ENCODE results near the gene GFI1B.

The GFI1B gene

GRCh38 chr9:133002147-133003070 lies 23.9 kb downstream of the GFI1B start:
- H2BK5ac ChIP-seq (ENCODE audit: low read length) = no peak overlapping the region
- no peak for DNase-seq
- H3K27ac ChIP-seq (ENCODE audit: low read depth, low read length) = no peak overlapping the region
- H3K4me1 ChIP-seq (ENCODE audit: control insufficient read depth, low read depth, low read length) = peaks cover 11% of the 10 kb centered on the region
- no peak overlapping the region for H2BK15ac ChIP-seq (replicated peaks; ENCODE audit: low read depth)
- no peaks in the 10 kb centered on the region for H3K36me3 ChIP-seq (ENCODE audit: control insufficient read depth, insufficient read depth, low read length)
- H4K8ac ChIP-seq (ENCODE audit: low read depth, low read length) = no peak overlapping the region
- H3K4ac ChIP-seq (ENCODE audit: low read depth, low read length) = no peak overlapping the region
- WGBS (ENCODE audit: extremely low coverage, insufficient coverage, low lambda C conversion rate) = no CpG with 5 or more reads among the region's 13 CpGs
- H3K56ac ChIP-seq (ENCODE audit: low read length) = no peak overlapping the region
- no peaks in the 10 kb centered on the region for H3K79me1 ChIP-seq (ENCODE audit: low read length)
- H2BK120ac ChIP-seq (ENCODE audit: low read depth, low read length) = no peak overlapping the region
- no peaks in the 10 kb centered on the region for H3K79me2 ChIP-seq (ENCODE audit: control insufficient read depth, insufficient read depth, low read length)
- no peak overlapping the region for H3K18ac ChIP-seq (ENCODE audit: low read length)
- no peak overlapping the region for H2AK5ac ChIP-seq (ENCODE audit: low read length)
- no peak overlapping the region for H4K5ac ChIP-seq (ENCODE audit: low read length)
- H3K4me2 ChIP-seq (ENCODE audit: low read length) = no peak overlapping the region
- no peak overlapping the region for H3K9ac ChIP-seq (ENCODE audit: low read length)
- H3K27me3 ChIP-seq (ENCODE audit: insufficient read depth, low read length, poor library complexity) = no peaks in the 10 kb centered on the region
- no peak overlapping the region for H3K4me3 ChIP-seq (ENCODE audit: low read length)
- no peak overlapping the region for H3K23ac ChIP-seq (ENCODE audit: low read length)

- H3K56ac ChIP-seq (ENCODE audit: low read length) = no peak overlapping the region
- H2BK15ac ChIP-seq (replicated peaks; ENCODE audit: low read depth) = no peak overlapping the region
- no peaks in the 10 kb centered on the region for H3K27me3 ChIP-seq (ENCODE audit: insufficient read depth, low read length, poor library complexity)
- H4K5ac ChIP-seq (ENCODE audit: low read length) = no peak overlapping the region
- H3K18ac ChIP-seq (ENCODE audit: low read length) = peak overlapping the region; percentile 3
- no peaks in the 10 kb centered on the region for H3K79me1 ChIP-seq (ENCODE audit: low read length)
- no CpG with 5 or more reads among the region's 13 CpGs for WGBS (ENCODE audit: extremely low coverage, insufficient coverage, low lambda C conversion rate)
- H2BK120ac ChIP-seq (ENCODE audit: low read depth, low read length) = no peak overlapping the region
- H4K8ac ChIP-seq (ENCODE audit: low read depth, low read length) = no peak overlapping the region
- no peak overlapping the region for H3K4me2 ChIP-seq (ENCODE audit: low read length)
- no peak overlapping the region for H3K4ac ChIP-seq (ENCODE audit: low read depth, low read length)
- DNase-seq = no peak
- H3K4me3 ChIP-seq (ENCODE audit: low read length) = no peak overlapping the region
- no peak overlapping the region for H2AK5ac ChIP-seq (ENCODE audit: low read length)
- peaks cover 11% of the 10 kb centered on the region for H3K4me1 ChIP-seq (ENCODE audit: control insufficient read depth, low read depth, low read length)
- H3K27ac ChIP-seq (ENCODE audit: low read depth, low read length) = no peak overlapping the region
- no peak overlapping the region for H2BK5ac ChIP-seq (ENCODE audit: low read length)
- H3K36me3 ChIP-seq (ENCODE audit: control insufficient read depth, insufficient read depth, low read length) = no peaks in the 10 kb centered on the region
- H3K9ac ChIP-seq (ENCODE audit: low read length) = no peak overlapping the region
- H3K79me2 ChIP-seq (ENCODE audit: control insufficient read depth, insufficient read depth, low read length) = no peaks in the 10 kb centered on the region
- no peak overlapping the region for H3K23ac ChIP-seq (ENCODE audit: low read length)
These were observed 24.6 kb downstream of the GFI1B start for GRCh38 chr9:133003071-133003461.

GRCh38 chr9:133003671-133004090 lies 25.2 kb downstream of the GFI1B start:
- no peaks in the 10 kb centered on the region for H3K27me3 ChIP-seq (ENCODE audit: insufficient read depth, low read length, poor library complexity)
- peak; percentile 43 for DNase-seq
- no CpG with 5 or more reads among the region's 9 CpGs for WGBS (ENCODE audit: extremely low coverage, insufficient coverage, low lambda C conversion rate)
- H3K9ac ChIP-seq (ENCODE audit: low read length) = no peak overlapping the region
- H3K4me1 ChIP-seq (ENCODE audit: control insufficient read depth, low read depth, low read length) = peaks cover 11% of the 10 kb centered on the region
- no peak overlapping the region for H3K23ac ChIP-seq (ENCODE audit: low read length)
- no peaks in the 10 kb centered on the region for H3K79me2 ChIP-seq (ENCODE audit: control insufficient read depth, insufficient read depth, low read length)
- no peak overlapping the region for H3K27ac ChIP-seq (ENCODE audit: low read depth, low read length)
- peak overlapping the region; percentile 22 for H2AK5ac ChIP-seq (ENCODE audit: low read length)
- H3K56ac ChIP-seq (ENCODE audit: low read length) = peak overlapping the region; percentile 49
- no peak overlapping the region for H2BK5ac ChIP-seq (ENCODE audit: low read length)
- H3K36me3 ChIP-seq (ENCODE audit: control insufficient read depth, insufficient read depth, low read length) = no peaks in the 10 kb centered on the region
- H2BK120ac ChIP-seq (ENCODE audit: low read depth, low read length) = no peak overlapping the region
- H4K5ac ChIP-seq (ENCODE audit: low read length) = no peak overlapping the region
- no peak overlapping the region for H3K4ac ChIP-seq (ENCODE audit: low read depth, low read length)
- H3K18ac ChIP-seq (ENCODE audit: low read length) = peak overlapping the region; percentile 3
- no peak overlapping the region for H3K4me2 ChIP-seq (ENCODE audit: low read length)
- H2BK15ac ChIP-seq (replicated peaks; ENCODE audit: low read depth) = no peak overlapping the region
- no peak overlapping the region for H3K4me3 ChIP-seq (ENCODE audit: low read length)
- no peaks in the 10 kb centered on the region for H3K79me1 ChIP-seq (ENCODE audit: low read length)
- no peak overlapping the region for H4K8ac ChIP-seq (ENCODE audit: low read depth, low read length)

DNA sequence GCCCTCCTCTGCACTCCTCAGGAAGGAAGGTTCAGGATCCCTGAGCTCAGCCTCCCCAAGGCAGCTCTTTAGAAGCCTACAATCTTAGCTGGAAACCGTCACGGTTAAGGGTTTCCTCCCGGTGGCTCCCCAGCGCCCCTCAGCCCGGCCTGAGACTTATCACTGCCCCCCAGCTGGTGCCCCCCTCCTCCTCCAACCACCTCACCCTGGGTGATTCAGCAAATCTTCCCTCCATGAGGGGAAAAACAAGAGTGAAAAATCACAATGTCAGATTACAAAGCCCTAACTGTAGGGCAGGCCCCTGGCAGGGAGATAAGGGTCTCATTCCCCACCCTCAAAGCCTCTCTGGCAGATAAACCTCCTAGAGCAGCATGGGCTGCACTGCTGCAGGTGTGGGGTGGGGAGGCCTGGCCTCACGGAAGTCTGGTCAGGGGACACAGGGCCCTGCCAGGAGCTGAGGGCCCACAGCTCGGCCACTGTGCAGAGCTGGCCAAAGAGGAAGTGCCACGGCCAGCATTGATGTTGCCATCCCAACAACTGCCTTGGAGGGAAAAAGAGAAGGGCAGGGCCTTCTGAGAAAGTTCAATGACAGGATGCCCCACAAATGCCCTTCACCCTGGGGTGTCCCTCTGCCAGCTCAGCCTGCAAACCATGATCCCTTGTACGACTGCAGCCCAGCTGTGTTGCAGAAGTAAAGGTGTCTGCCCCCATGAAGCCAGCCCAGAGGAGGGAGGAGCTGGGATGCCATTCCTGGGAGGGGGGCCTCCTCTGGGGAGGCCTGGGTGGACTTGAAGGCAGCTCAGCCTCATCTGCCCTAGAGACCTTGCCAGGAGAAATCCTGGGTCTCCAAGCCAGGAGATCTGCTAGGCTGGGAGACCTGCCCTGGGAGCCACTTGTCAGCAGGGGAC lies 25.9 kb downstream of the GFI1B start:
- H3K4me1 ChIP-seq (ENCODE audit: control insufficient read depth, low read depth, low read length) = peaks cover 11% of the 10 kb centered on the region
- peak; percentile 47 for DNase-seq
- H3K4me2 ChIP-seq (ENCODE audit: low read length) = no peak overlapping the region
- no peak overlapping the region for H3K18ac ChIP-seq (ENCODE audit: low read length)
- no peak overlapping the region for H2BK5ac ChIP-seq (ENCODE audit: low read length)
- no peak overlapping the region for H2BK15ac ChIP-seq (replicated peaks; ENCODE audit: low read depth)
- no peak overlapping the region for H2BK120ac ChIP-seq (ENCODE audit: low read depth, low read length)
- no peak overlapping the region for H3K27ac ChIP-seq (ENCODE audit: low read depth, low read length)
- no peaks in the 10 kb centered on the region for H3K79me1 ChIP-seq (ENCODE audit: low read length)
- H3K4ac ChIP-seq (ENCODE audit: low read depth, low read length) = no peak overlapping the region
- no peak overlapping the region for H4K5ac ChIP-seq (ENCODE audit: low read length)
- no peak overlapping the region for H3K23ac ChIP-seq (ENCODE audit: low read length)
- WGBS (ENCODE audit: extremely low coverage, insufficient coverage, low lambda C conversion rate) = no CpG with 5 or more reads among the region's 9 CpGs
- H3K9ac ChIP-seq (ENCODE audit: low read length) = no peak overlapping the region
- H3K4me3 ChIP-seq (ENCODE audit: low read length) = no peak overlapping the region
- H3K79me2 ChIP-seq (ENCODE audit: control insufficient read depth, insufficient read depth, low read length) = no peaks in the 10 kb centered on the region
- H3K27me3 ChIP-seq (ENCODE audit: insufficient read depth, low read length, poor library complexity) = no peaks in the 10 kb centered on the region
- H3K36me3 ChIP-seq (ENCODE audit: control insufficient read depth, insufficient read depth, low read length) = no peaks in the 10 kb centered on the region
- H4K8ac ChIP-seq (ENCODE audit: low read depth, low read length) = no peak overlapping the region
- peak overlapping the region; percentile 49 for H3K56ac ChIP-seq (ENCODE audit: low read length)
- H2AK5ac ChIP-seq (ENCODE audit: low read length) = no peak overlapping the region

GRCh38 chr9:133004999-133005760 lies 26.7 kb downstream of the GFI1B start:
- H3K23ac ChIP-seq (ENCODE audit: low read length) = no peak overlapping the region
- no peak overlapping the region for H3K4me3 ChIP-seq (ENCODE audit: low read length)
- H2BK5ac ChIP-seq (ENCODE audit: low read length) = no peak overlapping the region
- WGBS (ENCODE audit: extremely low coverage, insufficient coverage, low lambda C conversion rate) = no CpG with 5 or more reads among the region's 14 CpGs
- no peak overlapping the region for H2BK15ac ChIP-seq (replicated peaks; ENCODE audit: low read depth)
- no peak overlapping the region for H3K18ac ChIP-seq (ENCODE audit: low read length)
- no peak for DNase-seq
- H3K4ac ChIP-seq (ENCODE audit: low read depth, low read length) = no peak overlapping the region
- peaks cover 11% of the 10 kb centered on the region for H3K4me1 ChIP-seq (ENCODE audit: control insufficient read depth, low read depth, low read length)
- no peak overlapping the region for H4K8ac ChIP-seq (ENCODE audit: low read depth, low read length)
- H3K79me1 ChIP-seq (ENCODE audit: low read length) = no peaks in the 10 kb centered on the region
- no peaks in the 10 kb centered on the region for H3K27me3 ChIP-seq (ENCODE audit: insufficient read depth, low read length, poor library complexity)
- H3K27ac ChIP-seq (ENCODE audit: low read depth, low read length) = no peak overlapping the region
- H4K5ac ChIP-seq (ENCODE audit: low read length) = no peak overlapping the region
- no peak overlapping the region for H2AK5ac ChIP-seq (ENCODE audit: low read length)
- H3K79me2 ChIP-seq (ENCODE audit: control insufficient read depth, insufficient read depth, low read length) = no peaks in the 10 kb centered on the region
- H2BK120ac ChIP-seq (ENCODE audit: low read depth, low read length) = no peak overlapping the region
- H3K36me3 ChIP-seq (ENCODE audit: control insufficient read depth, insufficient read depth, low read length) = no peaks in the 10 kb centered on the region
- H3K9ac ChIP-seq (ENCODE audit: low read length) = no peak overlapping the region
- H3K4me2 ChIP-seq (ENCODE audit: low read length) = no peak overlapping the region
- H3K56ac ChIP-seq (ENCODE audit: low read length) = no peak overlapping the region
